GM19193 (cell line): ENCODE measurements around the gene EEFSEC.

Experiments
- POLR2A ChIP-seq: IDR thresholded peaks from 4 replicates; pipeline ENCODE4 v1.6.1; 2011; ENCODE audit not compliant: insufficient read depth, insufficient read length; ENCODE audit errors: extremely low read depth

EEFSEC gene

GRCh38 chr3:128421966-128422365 is 268.7 kb downstream of the EEFSEC start:
- no peak for TF ChIP-seq POLR2A

GRCh38 chr3:128422762-128423524 is 269.7 kb downstream of the EEFSEC start:
- TF ChIP-seq POLR2A: no peak

- TF ChIP-seq POLR2A: no peak
Observed at GRCh38 chr3:128423525-128424147, 270.4 kb downstream of the EEFSEC start.

GRCh38 chr3:128424508-128425069 is 271.3 kb downstream of the EEFSEC start:
- TF ChIP-seq POLR2A: no peak

GRCh38 chr3:128425142-128425845 is 272.0 kb downstream of the EEFSEC start:
- TF ChIP-seq POLR2A: no peak

- no peak for TF ChIP-seq POLR2A
Observed at GRCh38 chr3:128425846-128426127, 272.5 kb downstream of the EEFSEC start.

- TF ChIP-seq POLR2A: no peak
Observed at GRCh38 chr3:128426128-128426921, 273.0 kb downstream of the EEFSEC start.

GRCh38 chr3:128427175-128427857 is 274.0 kb downstream of the EEFSEC start:
- TF ChIP-seq POLR2A: no peak

GRCh38 chr3:128427872-128428822 is 274.9 kb downstream of the EEFSEC start:
- TF ChIP-seq POLR2A: no peak

- TF ChIP-seq POLR2A: no peak
Observed at GRCh38 chr3:128429275-128429674, 276.0 kb downstream of the EEFSEC start.

GRCh38 chr3:128429751-128430150 is 276.5 kb downstream of the EEFSEC start:
- no peak for TF ChIP-seq POLR2A

- TF ChIP-seq POLR2A: no peak
Observed at GRCh38 chr3:128430301-128430700, 277.0 kb downstream of the EEFSEC start.

GRCh38 chr3:128430731-128431130 is 277.4 kb downstream of the EEFSEC start:
- no peak for TF ChIP-seq POLR2A
